ENCODE data around the gene GPC1.

GPC1 gene

GRCh38 chr2:240457223-240458043, 22.0 kb downstream of the GPC1 start:
- DNase-seq: no peak

- DNase-seq: no peak
Measured at GRCh38 chr2:240458044-240458899, 22.8 kb downstream of the GPC1 start.

- no peak for DNase-seq
Measured at GRCh38 chr2:240458900-240459391, 23.5 kb downstream of the GPC1 start.

GRCh38 chr2:240459401-240460252, 24.2 kb downstream of the GPC1 start:
- DNase-seq: no peak

- no peak for DNase-seq
Measured at GRCh38 chr2:240460253-240460711, 24.8 kb downstream of the GPC1 start.

GRCh38 chr2:240460781-240461431, 25.4 kb downstream of the GPC1 start:
- DNase-seq: no peak

- DNase-seq: no peak
Measured at GRCh38 chr2:240461471-240462072, 26.1 kb downstream of the GPC1 start.

- DNase-seq: no peak
Measured at GRCh38 chr2:240462073-240462706, 26.7 kb downstream of the GPC1 start.

GRCh38 chr2:240462707-240463273, 27.3 kb downstream of the GPC1 start:
- no peak for DNase-seq

- DNase-seq: no peak
Measured at GRCh38 chr2:240463274-240463865, 27.9 kb downstream of the GPC1 start.

- no peak for DNase-seq
Measured at GRCh38 chr2:240463866-240464481, 28.5 kb downstream of the GPC1 start.

- no peak for DNase-seq
Measured at GRCh38 chr2:240464514-240465241, 29.2 kb downstream of the GPC1 start.

GRCh38 chr2:240465268-240465764, 29.9 kb downstream of the GPC1 start:
- no peak for DNase-seq

- no peak for DNase-seq
Measured at GRCh38 chr2:240465765-240466578, 30.5 kb downstream of the GPC1 start.

GRCh38 chr2:240466579-240467148, 31.2 kb downstream of the GPC1 start:
- no peak for DNase-seq

- no peak for DNase-seq
Measured at GRCh38 chr2:240467149-240467642, 31.7 kb downstream of the GPC1 start.

GRCh38 chr2:240467659-240468302, 32.3 kb downstream of the GPC1 start:
- DNase-seq: no peak
